ENCODE data around the gene NT5DC2.

GRCh38 chr3:52492059-52492458, 41.6 kb downstream of the NT5DC2 start:
- TF ChIP-seq POLR2A (IDR thresholded peaks at IDR 0.05) (no peak), CTCF (IDR thresholded peaks at IDR 0.05) (no peak), EP300 (IDR thresholded peaks at IDR 0.05) (no peak), POLR2AphosphoS5 (IDR thresholded peaks at IDR 0.05) (no peak)
